Smooth muscle cell (in vitro differentiated cells): Measurements from ENCODE around the gene MAGI1. TPM values are rescaled to one million over a fixed set of nuclear protein-coding genes. Genes with fewer than 3 reads are reported as not detected.
A peak's percentile ranks its signal among the peaks of the same experiment; 100 is the strongest.

Experiments
- DNase-seq: peaks from one replicate; lab custom pipeline; 2025; ENCODE audit not compliant: unreplicated experiment; lab: John Stamatoyannopoulos, UW
- H2AFZ ChIP-seq: fragments of 200-600 bp; sonication (generic); 2 replicates; pipeline ENCODE4 v1.6.0; 2016; ENCODE audit warnings: antibody characterized with exemption, low read depth, mild to moderate bottlenecking
- H3F3A ChIP-seq: fragments of 200-600 bp; sonication (generic); 2 replicates; pipeline ENCODE4 v1.6.0; 2017; ENCODE audit warnings: antibody characterized with exemption, low read depth
- H3K27ac ChIP-seq: fragments of 200-600 bp; sonication (generic); 2 replicates; pipeline ENCODE4 v1.5.1; 2016; ENCODE audit warnings: low read depth, mild to moderate bottlenecking
- H3K27me3 ChIP-seq: fragments of 200-600 bp; sonication (generic); 2 replicates; pipeline ENCODE4 v1.6.1; 2016; ENCODE audit warnings: low read depth, mild to moderate bottlenecking
- H3K36me3 ChIP-seq: fragments of 200-600 bp; sonication (generic); 2 replicates; pipeline ENCODE4 v1.5.1; 2016; ENCODE audit warnings: low read depth
- H3K4me1 ChIP-seq: fragments of 200-600 bp; sonication (generic); 2 replicates; pipeline ENCODE4 v1.5.1; 2016; ENCODE audit warnings: low read depth
- H3K4me2 ChIP-seq: fragments of 200-600 bp; sonication (generic); 2 replicates; pipeline ENCODE4 v1.6.0; 2016; ENCODE audit warnings: mild to moderate bottlenecking
- H3K4me3 ChIP-seq: fragments of 200-600 bp; sonication (generic); 2 replicates; pipeline ENCODE4 v1.5.1; 2016; ENCODE audit warnings: mild to moderate bottlenecking
- H3K79me2 ChIP-seq: fragments of 200-600 bp; sonication (generic); 2 replicates; pipeline ENCODE4 v1.6.0; 2016; ENCODE audit warnings: low read depth, mild to moderate bottlenecking
- H3K9ac ChIP-seq: fragments of 200-600 bp; sonication (generic); 2 replicates; pipeline ENCODE4 v1.6.0; 2016; ENCODE audit warnings: low read depth
- H3K9me3 ChIP-seq: fragments of 200-600 bp; sonication (generic); replicated peaks from 2 replicates; pipeline ENCODE4 v1.5.1; 2016; ENCODE audit warnings: low read depth
- H4K20me1 ChIP-seq: fragments of 200-600 bp; sonication (generic); 2 replicates; pipeline ENCODE4 v1.6.0; 2016; ENCODE audit warnings: low read depth
- WGBS: methylation state at CpG from one replicate; pipeline ENCODE4 v1.1.7; 2016; ENCODE audit warnings: low lambda C conversion rate; 5-methylcytosine and 5-hydroxymethylcytosine counted together
- polyA plus RNA-seq: library from polyadenylated mRNA; unstranded; fragments of >200 nt; fragmentation: Nextera tagmentation; extraction: Ambion mirVana; gene quantifications from 2 replicates; pipeline ENCODE4 v1.2.1, GENCODE V29; 2016
- total RNA-seq: library from RNA; depleted of rRNA; stranded (reverse); fragments of >200 nt; gene quantifications from 2 replicates; pipeline ENCODE4 v1.2.3, GENCODE V29; 2014
- TF ChIP-seq, protein P1 (sequence below): fragments of 200-600 bp; sonication (generic); IDR thresholded peaks from 2 replicates; pipeline ENCODE4 v1.5.1; 2017; ENCODE audit warnings: borderline replicate concordance, mild to moderate bottlenecking, antibody characterized with exemption; ENCODE audit not compliant: insufficient read depth, poor library complexity, severe bottlenecking

Gene MAGI1
- total and polyA plus RNA-seq, 2 experiments from 2014 or later, result 9.9 to 23.3 TPM

DNA sequence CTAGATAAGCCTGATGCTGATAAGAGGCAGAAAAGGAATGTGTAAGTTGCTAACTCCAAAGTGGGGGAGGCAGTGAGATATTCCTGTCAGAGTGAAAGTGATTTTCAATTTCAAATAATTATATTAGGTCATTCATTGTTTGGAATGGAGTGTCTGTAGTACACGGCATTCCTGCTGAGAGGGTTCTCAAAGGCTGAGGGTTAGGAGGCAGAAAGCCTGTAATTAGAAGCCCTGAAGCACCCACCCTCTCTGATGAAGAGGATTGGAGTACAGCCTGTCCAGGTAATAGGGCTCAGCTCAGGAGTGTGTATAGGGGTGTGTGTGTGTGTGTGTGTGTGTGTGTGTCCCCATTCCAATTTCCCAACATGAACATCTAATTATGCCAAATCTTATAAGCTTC is 486.8 kb downstream of the MAGI1 start:
- H3K4me1 ChIP-seq, result peaks cover 8% of the 10 kb centered on the region
- no peak overlapping the region for H2AFZ ChIP-seq
- no peak overlapping the region for H3K4me3 ChIP-seq
- peaks cover 99% of the 10 kb centered on the region for H4K20me1 ChIP-seq
- TF ChIP-seq, protein P1, sequence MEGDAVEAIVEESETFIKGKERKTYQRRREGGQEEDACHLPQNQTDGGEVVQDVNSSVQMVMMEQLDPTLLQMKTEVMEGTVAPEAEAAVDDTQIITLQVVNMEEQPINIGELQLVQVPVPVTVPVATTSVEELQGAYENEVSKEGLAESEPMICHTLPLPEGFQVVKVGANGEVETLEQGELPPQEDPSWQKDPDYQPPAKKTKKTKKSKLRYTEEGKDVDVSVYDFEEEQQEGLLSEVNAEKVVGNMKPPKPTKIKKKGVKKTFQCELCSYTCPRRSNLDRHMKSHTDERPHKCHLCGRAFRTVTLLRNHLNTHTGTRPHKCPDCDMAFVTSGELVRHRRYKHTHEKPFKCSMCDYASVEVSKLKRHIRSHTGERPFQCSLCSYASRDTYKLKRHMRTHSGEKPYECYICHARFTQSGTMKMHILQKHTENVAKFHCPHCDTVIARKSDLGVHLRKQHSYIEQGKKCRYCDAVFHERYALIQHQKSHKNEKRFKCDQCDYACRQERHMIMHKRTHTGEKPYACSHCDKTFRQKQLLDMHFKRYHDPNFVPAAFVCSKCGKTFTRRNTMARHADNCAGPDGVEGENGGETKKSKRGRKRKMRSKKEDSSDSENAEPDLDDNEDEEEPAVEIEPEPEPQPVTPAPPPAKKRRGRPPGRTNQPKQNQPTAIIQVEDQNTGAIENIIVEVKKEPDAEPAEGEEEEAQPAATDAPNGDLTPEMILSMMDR, result no peak
- 53% methylated on average over 1 of the region's 1 CpG for WGBS
- peaks cover 41% of the 10 kb centered on the region for H3K27me3 ChIP-seq
- H3F3A ChIP-seq, result no peaks in the 10 kb centered on the region
- no peak for DNase-seq
- no peaks in the 10 kb centered on the region for H3K9me3 ChIP-seq
- no peaks in the 10 kb centered on the region for H3K79me2 ChIP-seq
- no peak overlapping the region for H3K27ac ChIP-seq
- no peak overlapping the region for H3K4me2 ChIP-seq
- no peak overlapping the region for H3K9ac ChIP-seq
- no peaks in the 10 kb centered on the region for H3K36me3 ChIP-seq

DNA sequence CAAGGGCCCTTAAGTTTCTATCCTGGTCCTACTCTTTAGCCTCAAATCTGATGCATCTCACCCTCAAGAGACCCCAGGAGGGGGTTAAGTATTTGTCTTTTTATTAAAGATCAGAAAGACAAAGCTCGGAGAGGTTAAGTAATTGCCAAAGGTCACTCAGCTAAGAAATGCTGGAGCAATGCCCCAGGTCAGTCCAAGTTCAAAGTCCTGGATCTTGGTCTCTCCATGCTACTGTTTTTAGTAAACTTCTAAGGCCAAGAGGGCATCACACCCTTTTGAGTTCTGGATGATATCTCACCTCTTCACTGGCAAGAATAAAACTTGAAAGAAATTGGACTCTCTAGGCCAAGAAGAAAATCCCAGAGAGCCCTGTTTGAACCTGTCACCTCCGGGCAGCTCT is 488.6 kb downstream of the MAGI1 start:
- Histone ChIP-seq H3K36me3 (no peaks in the 10 kb centered on the region), H3K4me1 (peaks cover 8% of the 10 kb centered on the region), H3K9me3 (no peaks in the 10 kb centered on the region), H3K4me3 (no peak overlapping the region), H3K79me2 (no peaks in the 10 kb centered on the region), H4K20me1 (peaks cover 99% of the 10 kb centered on the region), H3K4me2 (no peak overlapping the region), H2AFZ (no peak overlapping the region), H3F3A (no peaks in the 10 kb centered on the region), H3K9ac (no peak overlapping the region), H3K27ac (no peak overlapping the region), H3K27me3 (peaks cover 45% of the 10 kb centered on the region)
- TF ChIP-seq, protein P1, result no peak
- DNase-seq, result no peak
- 93% methylated on average over 2 of the region's 2 CpGs for WGBS

DNA sequence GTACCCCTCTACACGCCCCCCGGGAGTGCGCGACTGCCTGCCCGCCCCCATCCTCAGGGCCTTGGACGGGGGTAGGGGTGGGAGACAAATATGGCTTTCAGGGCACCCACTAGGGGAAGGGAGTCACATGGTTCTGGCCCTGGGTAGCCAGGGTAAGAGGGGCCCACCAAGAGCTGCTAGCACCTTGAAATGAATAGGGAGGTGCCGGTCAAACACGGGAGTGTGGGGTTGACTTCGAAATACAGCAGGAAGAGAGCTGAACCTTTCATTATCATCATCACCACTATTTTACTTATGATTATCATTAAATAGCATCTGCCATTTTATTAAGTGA is 489.1 kb downstream of the MAGI1 start:
- Histone ChIP-seq H3K79me2 (no peaks in the 10 kb centered on the region), H3K4me1 (peaks cover 8% of the 10 kb centered on the region), H3K9me3 (no peaks in the 10 kb centered on the region), H3K36me3 (no peaks in the 10 kb centered on the region), H3K4me3 (peak overlapping the region; percentile 67), H3F3A (no peaks in the 10 kb centered on the region), H3K9ac (no peak overlapping the region), H4K20me1 (peaks cover 99% of the 10 kb centered on the region), H3K27ac (no peak overlapping the region), H3K4me2 (peak overlapping the region; percentile 93), H2AFZ (no peak overlapping the region), H3K27me3 (peaks cover 45% of the 10 kb centered on the region)
- 19% methylated on average over 9 of the region's 9 CpGs for WGBS
- DNase-seq, result no peak
- TF ChIP-seq, protein P1, result no peak

DNA sequence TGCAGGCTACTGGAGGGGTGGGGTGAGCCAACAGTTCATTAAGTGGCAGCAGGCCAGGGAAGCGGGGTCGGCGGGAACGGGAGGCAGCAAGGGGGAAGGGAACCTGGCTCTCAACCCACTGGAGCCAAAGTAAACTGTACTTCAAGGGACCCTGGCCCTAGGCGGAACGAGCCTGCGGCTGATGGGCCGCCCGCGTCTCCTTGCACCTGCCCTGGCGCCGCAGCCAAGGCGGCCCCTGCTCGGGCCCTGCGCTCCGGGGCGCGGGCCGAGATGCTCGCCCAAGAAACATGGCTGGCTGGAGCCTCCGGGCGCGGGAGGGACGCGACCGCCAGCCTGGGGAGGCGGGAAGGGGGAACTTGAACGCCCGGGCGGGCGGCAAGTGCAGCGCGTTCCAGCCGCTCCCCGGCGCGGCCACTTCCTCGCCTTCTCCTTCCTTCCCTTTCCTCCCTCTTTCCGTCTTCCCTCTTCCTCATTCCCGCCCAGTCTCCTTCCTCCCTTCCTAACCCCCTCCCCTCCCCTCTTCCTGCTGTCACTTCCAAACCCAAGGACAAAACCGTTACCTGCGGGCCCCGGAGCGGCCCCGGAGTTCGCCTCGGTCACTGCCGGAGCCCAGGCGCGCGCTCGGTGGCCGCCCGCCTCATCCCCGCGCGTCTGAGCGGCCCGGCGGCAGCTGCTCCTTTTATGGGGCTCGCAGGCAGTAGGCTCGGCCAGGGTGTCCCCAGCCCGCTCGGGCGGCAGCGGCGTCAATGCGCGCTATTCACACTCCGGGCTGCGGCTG is 489.7 kb downstream of the MAGI1 start:
- peaks cover 8% of the 10 kb centered on the region for H3K4me1 ChIP-seq
- no peaks in the 10 kb centered on the region for H3F3A ChIP-seq
- no peak overlapping the region for H3K27ac ChIP-seq
- no peak overlapping the region for H3K9ac ChIP-seq
- peaks cover 99% of the 10 kb centered on the region for H4K20me1 ChIP-seq
- WGBS, result 3% methylated on average over 48 of the region's 71 CpGs
- no peaks in the 10 kb centered on the region for H3K79me2 ChIP-seq
- peaks cover 45% of the 10 kb centered on the region for H3K27me3 ChIP-seq
- no peak overlapping the region for H2AFZ ChIP-seq
- H3K9me3 ChIP-seq, result no peaks in the 10 kb centered on the region
- H3K36me3 ChIP-seq, result no peaks in the 10 kb centered on the region
- TF ChIP-seq, protein P1, result no peak
- DNase-seq, result peak; percentile 3
- H3K4me2 ChIP-seq, result peak overlapping the region; percentile 93
- H3K4me3 ChIP-seq, result peak overlapping the region; percentile 67
